Adrenal gland (tissue), 12 donors: ENCODE data around the gene MOB2. TPM values are rescaled to one million over a fixed set of nuclear protein-coding genes. Genes with fewer than 3 reads are reported as not detected.

Experiments used
- DNase-seq, 7 donors: peaks; one replicate each; pipeline ENCODE4 v3.0.0-alpha.2; 2019 to 2020
- H3K27ac ChIP-seq, 5 donors: fragments of 200-600 bp; sonication (generic) in 4 of 5; 1 replicate in 3 of 5; 2 replicates in 2 of 5; pipeline versions ENCODE4 v1.5.1 to v1.8.0; 2016 to 2020; ENCODE audit warnings: mild to moderate bottlenecking in 1 of 5
- H3K27me3 ChIP-seq: fragments of 200-600 bp; 2 replicates; pipeline ENCODE4 v1.8.0; 2021
- H3K36me3 ChIP-seq, 2 donors: fragments of 200-600 bp; replicated peaks in 1 of 2; 1 replicate in 1 of 2; 2 replicates in 1 of 2; pipeline versions ENCODE4 v1.5.1 to v1.8.0; 2018 to 2022
- H3K4me1 ChIP-seq, 2 donors: fragments of 200-600 bp; replicated peaks in 1 of 2; 1 replicate in 1 of 2; 2 replicates in 1 of 2; pipeline versions ENCODE4 v1.5.1 to v1.8.0; 2018 to 2021
- H3K4me3 ChIP-seq, 4 donors: fragments of 200-600 bp; sonication (generic) in 3 of 4; one replicate each; pipeline ENCODE4 v1.5.1; 2016 to 2018
- H3K9me3 ChIP-seq, 3 donors: fragments of 200-600 bp; sonication (generic) in 1 of 3; replicated peaks in 1 of 3; 1 replicate in 2 of 3; 2 replicates in 1 of 3; pipeline versions ENCODE4 v1.5.1 to v1.8.0; 2016 to 2021
- POLR2A ChIP-seq, 2 donors: fragments of 450-650 bp; IDR thresholded peaks; one replicate each; pipeline ENCODE4 v1.6.1; 2017; ENCODE audit warnings: antibody characterized with exemption in 2 of 2, mild to moderate bottlenecking in 2 of 2, moderate library complexity in 1 of 2
- WGBS, 4 donors: extraction: QIAGEN DNeasy Blood & Tissue Kit in 2 of 4; methylation state at CpG; one replicate each; pipeline versions ENCODE4 v1.1.5 to v1.1.7; 2013 to 2017; 5-methylcytosine and 5-hydroxymethylcytosine counted together
- intact Hi-C, 2 donors: fragments of 100-400 bp; cut with DNase I; formaldehyde crosslinking; loops; one replicate each; pipeline versions ENCODE4 v1.14.1 to v1.15.0; 2022 to 2023
- polyA plus RNA-seq, 3 donors: library from polyadenylated mRNA; stranded (reverse); fragments of 200-250 nt in 2 of 3; fragments of 350-450 nt in 1 of 3; fragmentation: Illumina TruSeq in 1 of 3; extraction: RNeasy Lipid Tissue Mini Kit (QIAGEN cat#74804) in 1 of 3; gene quantifications; one replicate each; pipeline ENCODE4 v1.2.3, GENCODE V29; 2013 to 2014
- total RNA-seq, 9 donors: library from RNA; depleted of rRNA in 4 of 9; stranded (reverse); fragments of >200 nt in 4 of 9; fragments of 120-200 nt in 1 of 9; fragmentation: NEBNext Ultra II Directional in 1 of 9; extraction: Animal tissue kit (Norgen Biotek cat#: 25700) in 1 of 9; gene quantifications; one replicate each; pipeline versions ENCODE4 v1.1.0 to v1.2.4, GENCODE V29; 2013 to 2023
- TF ChIP-seq, protein P1 (sequence below), 6 experiments: fragments of 450-650 bp in 4 of 6; fragments of 200-600 bp in 2 of 6; sonication (generic) in 1 of 6; IDR thresholded peaks; 1 replicate in 5 of 6; 2 replicates in 1 of 6; pipeline versions ENCODE4 v1.5.1 to v1.8.0; 2016 to 2021; ENCODE audit warnings: antibody characterized with exemption in 6 of 6, mild to moderate bottlenecking in 2 of 6, moderate library complexity in 1 of 6
- donor health status: healthy with polysubstance abuse.
- donor health status: Bipolar disorder and iron deficiency.
- donor health status: DM: yes; HTN: yes; CAD: no.
- donor health status: DM: no; HTN: no; CAD: no.
- donor health status: DM: no; HTN: no; CAD: no.
- donor health status: DM: yes; HTN: yes; CAD: no.

Gene MOB2
- total and polyA plus RNA-seq, 12 donors, result 11.2 to 43.3 (median 30.6) TPM

GRCh38 chr11:1466784-1467183 lies 19.8 kb downstream of the MOB2 start:
- Histone ChIP-seq H3K27ac (no peak overlapping the region), H3K27me3 (no peaks in the 10 kb centered on the region), H3K36me3 (peaks cover 0 to 20% of the 10 kb centered on the region in 2 donors), H3K4me1 (peaks cover 10 to 13% of the 10 kb centered on the region in 2 donors), H3K4me3 (no peak overlapping the region), H3K9me3 (no peaks in the 10 kb centered on the region)
- intact Hi-C loops, result no loop called here
- DNase-seq, result no peak
- TF ChIP-seq, protein P1, sequence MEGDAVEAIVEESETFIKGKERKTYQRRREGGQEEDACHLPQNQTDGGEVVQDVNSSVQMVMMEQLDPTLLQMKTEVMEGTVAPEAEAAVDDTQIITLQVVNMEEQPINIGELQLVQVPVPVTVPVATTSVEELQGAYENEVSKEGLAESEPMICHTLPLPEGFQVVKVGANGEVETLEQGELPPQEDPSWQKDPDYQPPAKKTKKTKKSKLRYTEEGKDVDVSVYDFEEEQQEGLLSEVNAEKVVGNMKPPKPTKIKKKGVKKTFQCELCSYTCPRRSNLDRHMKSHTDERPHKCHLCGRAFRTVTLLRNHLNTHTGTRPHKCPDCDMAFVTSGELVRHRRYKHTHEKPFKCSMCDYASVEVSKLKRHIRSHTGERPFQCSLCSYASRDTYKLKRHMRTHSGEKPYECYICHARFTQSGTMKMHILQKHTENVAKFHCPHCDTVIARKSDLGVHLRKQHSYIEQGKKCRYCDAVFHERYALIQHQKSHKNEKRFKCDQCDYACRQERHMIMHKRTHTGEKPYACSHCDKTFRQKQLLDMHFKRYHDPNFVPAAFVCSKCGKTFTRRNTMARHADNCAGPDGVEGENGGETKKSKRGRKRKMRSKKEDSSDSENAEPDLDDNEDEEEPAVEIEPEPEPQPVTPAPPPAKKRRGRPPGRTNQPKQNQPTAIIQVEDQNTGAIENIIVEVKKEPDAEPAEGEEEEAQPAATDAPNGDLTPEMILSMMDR (IDR thresholded peaks at IDR 0.05), result no peak
- TF ChIP-seq POLR2A (IDR thresholded peaks at IDR 0.05), result no peak
- 87 to 90% (median 88%) methylated on average over 16 of the region's 16 CpGs for WGBS, 4 donors

DNA sequence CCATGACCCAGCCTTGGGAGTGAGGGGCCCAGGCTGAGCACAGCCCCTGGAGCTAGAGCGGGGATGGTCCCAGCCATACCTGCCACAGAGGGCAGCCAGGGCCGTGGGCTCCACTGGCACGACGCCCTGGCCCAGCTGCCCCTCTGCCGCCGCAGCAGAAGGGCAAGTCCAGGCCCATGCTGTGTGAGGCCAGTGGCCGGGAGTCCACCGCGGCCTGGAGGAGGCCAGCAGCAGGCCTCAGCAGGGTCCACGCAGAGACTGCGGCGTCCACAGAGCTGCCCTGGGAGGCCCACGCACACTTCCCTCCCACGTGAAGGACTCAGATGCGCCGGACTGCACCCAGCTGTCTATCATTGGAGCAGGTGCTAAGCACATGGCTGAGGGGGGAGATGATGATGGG lies 23.5 kb downstream of the MOB2 start:
- H3K4me1 ChIP-seq, result peaks cover 3 to 11% of the 10 kb centered on the region in 2 donors
- H3K36me3 ChIP-seq, result no peaks in the 10 kb centered on the region
- H3K4me3 ChIP-seq, result no peak overlapping the region
- no peak overlapping the region for H3K27ac ChIP-seq
- H3K9me3 ChIP-seq, result no peaks in the 10 kb centered on the region
- no peaks in the 10 kb centered on the region for H3K27me3 ChIP-seq
- intact Hi-C loops, result no loop called here
- TF ChIP-seq POLR2A (IDR thresholded peaks at IDR 0.05), result no peak
- TF ChIP-seq, protein P1 (IDR thresholded peaks at IDR 0.05), result no peak
- DNase-seq, result no peak
- WGBS, 4 donors, result 94 to 97% (median 94%) methylated on average over 16 of the region's 16 CpGs; no CpG with 5 or more reads in 1 of the 4 donors

DNA sequence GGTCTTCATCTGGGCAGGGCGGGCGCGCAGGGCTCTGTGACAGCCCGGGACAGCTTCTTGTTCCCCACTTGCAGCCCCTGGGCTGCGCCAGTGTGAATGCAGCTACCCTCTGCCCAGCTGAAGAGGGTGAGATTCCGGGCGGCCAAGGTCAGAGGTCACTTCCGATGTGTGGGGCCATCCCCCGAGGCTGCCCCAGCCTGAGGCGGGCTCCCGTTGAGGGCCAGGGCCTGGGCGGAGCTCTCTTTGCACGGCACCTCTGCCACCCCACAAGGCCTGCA lies 23.9 kb downstream of the MOB2 start:
- H3K27ac ChIP-seq, result no peak overlapping the region
- TF ChIP-seq, protein P1 (IDR thresholded peaks at IDR 0.05), result no peak
- TF ChIP-seq POLR2A (IDR thresholded peaks at IDR 0.05), result no peak
- DNase-seq, result no peak
- H3K36me3 ChIP-seq, result no peaks in the 10 kb centered on the region
- 77 to 90% (median 80%) methylated on average over 2 to 13 of the region's 13 CpGs for whole genome bisulfite sequencing, 4 donors
- H3K9me3 ChIP-seq, result no peaks in the 10 kb centered on the region
- peaks cover 0 to 7% of the 10 kb centered on the region in 2 donors for H3K4me1 ChIP-seq
- no peaks in the 10 kb centered on the region for H3K27me3 ChIP-seq
- no peak overlapping the region for H3K4me3 ChIP-seq
- intact Hi-C loops, result no loop called here

DNA sequence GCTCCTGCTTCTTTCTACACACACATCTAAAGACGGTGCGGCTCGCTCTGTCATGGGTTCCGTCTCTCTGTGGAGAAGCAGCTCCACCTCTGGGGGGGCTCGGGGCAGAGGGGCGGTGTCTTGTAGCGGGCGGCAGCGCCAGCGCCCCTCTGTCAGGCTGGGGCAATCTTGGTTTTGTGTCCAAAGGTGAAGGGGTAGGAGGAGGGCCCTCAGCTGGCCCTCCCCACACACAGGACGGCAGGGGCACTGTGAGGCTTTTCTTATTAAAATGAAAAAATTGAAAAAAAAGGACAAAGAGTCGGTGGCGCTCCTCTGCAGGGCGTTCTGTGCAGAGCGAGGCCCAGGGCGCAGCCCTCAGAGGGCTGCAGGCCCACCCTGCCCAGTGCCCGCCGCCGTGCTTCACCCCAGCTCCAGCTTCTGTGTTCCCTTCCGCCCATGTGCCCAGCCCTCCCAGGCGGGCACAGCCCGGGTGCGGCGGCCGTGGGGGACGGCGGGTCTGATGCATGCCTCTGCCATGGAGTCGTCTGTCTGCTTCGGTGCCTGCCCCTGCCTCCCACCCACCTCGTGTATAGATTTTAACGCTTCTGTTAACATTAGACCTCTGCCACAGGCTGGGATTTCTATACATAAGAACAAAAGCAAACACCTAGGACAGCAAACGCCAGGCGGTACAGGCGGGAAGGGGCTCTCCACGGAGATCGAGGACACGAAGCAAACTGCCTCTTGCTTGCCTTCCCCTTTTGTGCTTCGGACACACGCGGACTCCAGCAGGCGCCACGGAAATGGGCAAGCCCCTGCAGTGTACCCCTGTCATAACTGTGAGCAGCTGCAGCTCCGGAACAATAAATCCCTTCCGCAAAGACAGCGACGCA lies 24.5 kb downstream of the MOB2 start:
- H3K27ac ChIP-seq, result no peak overlapping the region
- no peak for TF ChIP-seq POLR2A (IDR thresholded peaks at IDR 0.05)
- TF ChIP-seq, protein P1 (IDR thresholded peaks at IDR 0.05), result no peak
- intact Hi-C loops, result no loop called here
- H3K4me3 ChIP-seq, result no peak overlapping the region
- H3K9me3 ChIP-seq, result no peaks in the 10 kb centered on the region
- no peaks in the 10 kb centered on the region for H3K27me3 ChIP-seq
- no peak for DNase-seq
- no peaks in the 10 kb centered on the region for H3K36me3 ChIP-seq
- 87 to 91% (median 90%) methylated on average over 34 to 46 of the region's 46 CpGs for WGBS, 4 donors
- peaks cover 0 to 7% of the 10 kb centered on the region in 2 donors for H3K4me1 ChIP-seq
